Measurements from ENCODE around the gene PGBD1. TPM values are rescaled to one million over a fixed set of nuclear protein-coding genes. Genes with fewer than 3 reads are reported as not detected.
A peak's percentile ranks its signal among the peaks of the same experiment; 100 is the strongest.

Gene PGBD1
- total and polyA plus RNA-seq, 2 of the 13 experiments (the other 11 are each of a cell fraction or from before 2014, with no cell fraction given) = 3.6 to 6.9 TPM

- peak; percentile 64 for TF ChIP-seq E2F1 (CRISPR knock-in tag; IDR thresholded peaks at IDR 0.05)
- no peak for TF ChIP-seq ZNF281 (CRISPR knock-in tag; IDR thresholded peaks at IDR 0.05; ENCODE audit: borderline replicate concordance)
- TF ChIP-seq ZNF205 (CRISPR knock-in tag; IDR thresholded peaks at IDR 0.05) = peak; percentile 61
- TF ChIP-seq ZNF850 (CRISPR knock-in tag; conservative IDR thresholded peaks at IDR 0.05) = no peak
- peak; percentile 75; the same call in 1 of the 2 replicates for TF ChIP-seq KLF12 (CRISPR knock-in tag; IDR thresholded peaks at IDR 0.05; ENCODE audit: borderline replicate concordance)
- peak; percentile 76; the same call in 1 of the 2 replicates for TF ChIP-seq FOXJ3 (CRISPR knock-in tag; IDR thresholded peaks at IDR 0.05; ENCODE audit: borderline replicate concordance)
- no peak for TF ChIP-seq MAZ (IDR thresholded peaks at IDR 0.05; ENCODE audit: borderline replicate concordance, low read depth, low read length)
- TF ChIP-seq MAZ (CRISPR knock-in tag; IDR thresholded peaks at IDR 0.05; ENCODE audit: low read depth) = peak; percentile 51
- no peak; the same call in 1 of the 2 replicates for TF ChIP-seq MIER3 (CRISPR knock-in tag; IDR thresholded peaks at IDR 0.05; ENCODE audit: borderline replicate concordance)
- no peak for TF ChIP-seq ZBTB34 (CRISPR knock-in tag; IDR thresholded peaks at IDR 0.05)
- no peak for TF ChIP-seq ZNF562 (CRISPR knock-in tag; IDR thresholded peaks at IDR 0.05; ENCODE audit: borderline replicate concordance)
- TF ChIP-seq ZFP62 (CRISPR knock-in tag; IDR thresholded peaks at IDR 0.05) = no peak
- TF ChIP-seq ZNF773 (CRISPR knock-in tag; IDR thresholded peaks at IDR 0.05; ENCODE audit: borderline replicate concordance) = no peak
- peak; percentile 63; the same call in 1 of the 2 replicates for TF ChIP-seq KDM5B (CRISPR knock-in tag; IDR thresholded peaks at IDR 0.05; ENCODE audit: borderline replicate concordance)
- TF ChIP-seq AGO1 (IDR thresholded peaks at IDR 0.05; ENCODE audit: low read depth, low read length, poor library complexity, severe bottlenecking) = peak; percentile 56
- peak; percentile 74 for TF ChIP-seq THAP11 (CRISPR knock-in tag; IDR thresholded peaks at IDR 0.05)
- peak; percentile 78 for TF ChIP-seq HOMEZ (CRISPR knock-in tag; IDR thresholded peaks at IDR 0.05; ENCODE audit: low read depth)
- no peak for TF ChIP-seq SUZ12 (IDR thresholded peaks at IDR 0.05; ENCODE audit: low read depth, low read length)
- TF ChIP-seq KDM2A (CRISPR knock-in tag; IDR thresholded peaks at IDR 0.05; ENCODE audit: borderline replicate concordance, low read depth) = peak; percentile 70
- no peak for TF ChIP-seq GLMP (CRISPR knock-in tag; IDR thresholded peaks at IDR 0.05; ENCODE audit: borderline replicate concordance)
- no peak for TF ChIP-seq ZNF468 (CRISPR knock-in tag; IDR thresholded peaks at IDR 0.05)
- peak; percentile 88 for TF ChIP-seq NFYC (CRISPR knock-in tag; IDR thresholded peaks at IDR 0.05)
Measured at GRCh38 chr6:28335564-28336283, 54.4 kb downstream of the PGBD1 start, which contains the start of gene ZSCAN31 (continued).

Data from HepG2 (cell line).